Thymus (tissue), 11 donors: ENCODE measurements around the gene RNF26. TPM values are rescaled to one million over a fixed set of nuclear protein-coding genes. Genes with fewer than 3 reads are reported as not detected.
A peak's percentile ranks its signal among the peaks of the same experiment; 100 is the strongest.

ENCODE experiments used
- DNase-seq, 9 donors: peaks; one replicate each; pipeline ENCODE4 v3.0.0-alpha.2; 2013; ENCODE audit warnings: low spot score in 9 of 9, low read depth in 6 of 9, missing footprints in 1 of 9
- H3K27ac ChIP-seq, 2 donors: one replicate each; pipeline ENCODE4 v1.5.1; 2013; ENCODE audit warnings: control low read depth in 1 of 2, low read depth in 1 of 2, low read length in 1 of 2, mild to moderate bottlenecking in 1 of 2, moderate library complexity in 1 of 2
- H3K27me3 ChIP-seq, 2 donors: one replicate each; pipeline ENCODE4 v1.5.1; 2013; ENCODE audit warnings: low read length in 1 of 2; ENCODE audit not compliant: control insufficient read depth in 2 of 2, insufficient read depth in 1 of 2
- H3K36me3 ChIP-seq, 2 donors: one replicate each; pipeline ENCODE4 v1.5.1; 2013; ENCODE audit warnings: low read length in 1 of 2, mild to moderate bottlenecking in 1 of 2, moderate library complexity in 1 of 2; ENCODE audit not compliant: control insufficient read depth in 2 of 2, insufficient read depth in 2 of 2
- H3K4me1 ChIP-seq, 2 donors: one replicate each; pipeline ENCODE4 v1.5.1; 2013; ENCODE audit warnings: low read length in 2 of 2; ENCODE audit not compliant: control insufficient read depth in 2 of 2, insufficient read depth in 2 of 2
- H3K4me3 ChIP-seq, 2 donors: one replicate each; pipeline ENCODE4 v1.5.1; 2013; ENCODE audit warnings: low read length in 2 of 2, control low read depth in 1 of 2, mild to moderate bottlenecking in 1 of 2
- H3K9me3 ChIP-seq, 2 donors: one replicate each; pipeline ENCODE4 v1.5.1; 2013; ENCODE audit warnings: low read length in 1 of 2, mild to moderate bottlenecking in 1 of 2; ENCODE audit not compliant: control insufficient read depth in 2 of 2, insufficient read depth in 1 of 2
- WGBS: extraction: QIAGEN DNeasy Blood & Tissue Kit; methylation state at CpG from one replicate; pipeline ENCODE4 v1.1.7; 2013; 5-methylcytosine and 5-hydroxymethylcytosine counted together
- polyA plus RNA-seq: library from polyadenylated mRNA; stranded (reverse); fragments of 200-250 nt; gene quantifications from one replicate; pipeline ENCODE4 v1.2.3, GENCODE V29; 2013
- total RNA-seq: library from RNA; stranded (reverse); fragments of 120-200 nt; gene quantifications from one replicate; pipeline ENCODE4 v1.2.4, GENCODE V29; 2013
- donor health status: healthy.

Gene RNF26
- total and polyA plus RNA-seq, 2 donors, result 2.7 to 9.0 TPM

- no peak for DNase-seq
- H3K9me3 ChIP-seq, result peaks cover 2 to 9% of the 10 kb centered on the region in 2 donors
- 94% methylated on average over 7 of the region's 7 CpGs for WGBS
Measured at GRCh38 chr11:119343726-119344125, 9.4 kb downstream of the RNF26 start.

GRCh38 chr11:119344291-119345010, 10.1 kb downstream of the RNF26 start:
- DNase-seq, result no peak
- 94% methylated on average over 14 of the region's 14 CpGs for WGBS
- no peak overlapping the region for H3K4me3 ChIP-seq
- no peak overlapping the region for H3K27ac ChIP-seq
- peaks cover 44 to 81% of the 10 kb centered on the region in 2 donors for H3K27me3 ChIP-seq
- H3K4me1 ChIP-seq, result peaks cover 4 to 17% of the 10 kb centered on the region in 2 donors
- H3K36me3 ChIP-seq, result no peaks in the 10 kb centered on the region
- peaks cover 2 to 6% of the 10 kb centered on the region in 2 donors for H3K9me3 ChIP-seq

More at GRCh38 chr11:119343726-119344125, 9.4 kb downstream of the RNF26 start:
- Histone ChIP-seq H3K4me3 (no peak overlapping the region), H3K27ac (no peak overlapping the region), H3K36me3 (no peaks in the 10 kb centered on the region), H3K27me3 (peaks cover 52 to 88% of the 10 kb centered on the region in 2 donors), H3K4me1 (peaks cover 4 to 19% of the 10 kb centered on the region in 2 donors)

DNA sequence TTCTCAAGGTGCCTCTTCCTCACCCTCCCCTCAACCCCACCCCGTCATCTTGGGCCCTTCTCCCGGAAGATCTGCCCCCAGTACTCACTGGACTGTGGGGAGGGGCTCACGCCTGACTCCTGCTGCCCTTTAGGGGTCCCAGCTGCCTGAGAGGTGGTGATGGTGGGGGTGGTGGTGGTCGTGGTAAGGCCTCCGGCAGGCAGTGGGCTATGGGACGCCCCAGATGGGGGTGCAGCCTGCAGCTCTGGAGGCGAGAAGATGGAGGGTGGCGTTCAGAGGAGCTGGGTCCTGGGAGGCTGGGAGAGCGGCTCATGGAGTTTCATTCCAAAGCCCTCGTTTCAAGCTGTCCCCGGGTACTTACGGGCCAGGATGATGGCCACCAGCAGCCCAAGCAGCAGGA, 11.4 kb downstream of the RNF26 start:
- Histone ChIP-seq H3K4me3 (no peak overlapping the region), H3K4me1 (peaks cover 0 to 11% of the 10 kb centered on the region in 2 donors), H3K27ac (no peak overlapping the region), H3K36me3 (no peaks in the 10 kb centered on the region), H3K27me3 (peaks cover 32 to 74% of the 10 kb centered on the region in 2 donors), H3K9me3 (peaks cover 2 to 5% of the 10 kb centered on the region in 2 donors)
- 92% methylated on average over 12 of the region's 12 CpGs for WGBS
- no peak for DNase-seq

DNA sequence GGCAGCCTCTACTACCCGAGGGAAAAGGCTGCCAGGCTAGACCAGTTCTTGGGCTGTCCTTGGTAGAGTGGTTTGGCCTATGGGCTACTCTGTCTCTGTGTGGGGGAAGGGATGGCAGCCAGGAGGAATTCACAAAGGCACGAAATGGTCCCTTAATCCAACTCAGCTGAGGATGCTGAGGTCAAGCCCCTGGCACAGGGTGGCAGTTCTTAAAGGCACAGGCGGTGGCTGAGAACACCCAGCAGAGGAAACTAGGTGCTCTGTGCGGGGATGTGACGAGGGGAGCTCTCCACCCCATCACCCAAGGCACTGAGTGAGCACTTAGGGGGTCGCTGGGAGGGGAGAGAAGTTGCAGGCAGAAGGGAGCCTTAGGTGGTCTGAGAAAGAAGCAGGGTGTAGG, 12.3 kb downstream of the RNF26 start, which contains the start of gene MFRP:
TSS of gene MFRP (minus strand) at position 101 of the 400 bp plus-strand sequence. CDS start 192 bp downstream, outside the sequence.
- 85% methylated on average over 6 of the region's 6 CpGs for WGBS
- no peak for DNase-seq
- peak within 1 kb of the TSS in 1 of 2 donors; percentile 11 for H3K27ac ChIP-seq
- H3K4me1 ChIP-seq, result peaks cover 0 to 2% of the 10 kb centered on the region in 2 donors
- peaks cover 0 to 2% of the 10 kb centered on the region in 2 donors for H3K9me3 ChIP-seq
- no peaks in the 10 kb centered on the region for H3K36me3 ChIP-seq
- H3K4me3 ChIP-seq, result no peak within 1 kb of the TSS
- peaks cover 23 to 67% of the 10 kb centered on the region in 2 donors for H3K27me3 ChIP-seq

DNA sequence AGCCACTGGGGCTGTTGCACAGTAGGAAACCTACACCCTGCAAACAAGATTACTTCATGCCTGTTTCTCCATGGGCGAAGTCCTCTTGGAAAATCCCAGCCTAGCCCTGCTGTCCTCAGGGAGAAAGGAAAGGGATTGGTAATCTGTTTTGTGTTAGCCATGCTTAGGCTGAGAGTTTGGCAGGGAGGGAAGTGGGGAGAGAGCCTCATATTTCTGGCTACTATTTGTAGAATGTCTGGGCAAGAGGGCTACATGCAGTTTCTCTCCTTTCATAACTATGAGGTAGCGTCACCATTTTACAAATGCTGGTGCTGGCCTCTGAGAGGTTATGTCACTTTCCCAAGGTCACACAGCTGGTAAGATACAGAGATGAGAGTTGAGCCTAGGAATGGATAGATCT, 12.9 kb downstream of the RNF26 start:
- no peak for DNase-seq
- H3K4me3 ChIP-seq, result no peak overlapping the region
- 96% methylated on average over 2 of the region's 2 CpGs for WGBS
- H3K36me3 ChIP-seq, result no peaks in the 10 kb centered on the region
- H3K4me1 ChIP-seq, result no peaks in the 10 kb centered on the region
- H3K27me3 ChIP-seq, result peaks cover 16 to 64% of the 10 kb centered on the region in 2 donors
- H3K9me3 ChIP-seq, result no peaks in the 10 kb centered on the region
- peak overlapping the region in 1 of 2 donors; percentile 11 for H3K27ac ChIP-seq

- H3K27me3 ChIP-seq, result peaks cover 8 to 60% of the 10 kb centered on the region in 2 donors
- no peaks in the 10 kb centered on the region for H3K9me3 ChIP-seq
- WGBS, result 88% methylated on average over 16 of the region's 16 CpGs
- no peak overlapping the region for H3K27ac ChIP-seq
- DNase-seq, result no peak
- no peaks in the 10 kb centered on the region for H3K36me3 ChIP-seq
- no peak overlapping the region for H3K4me3 ChIP-seq
- H3K4me1 ChIP-seq, result no peaks in the 10 kb centered on the region
Measured at GRCh38 chr11:119347940-119348605, 13.7 kb downstream of the RNF26 start.

DNA sequence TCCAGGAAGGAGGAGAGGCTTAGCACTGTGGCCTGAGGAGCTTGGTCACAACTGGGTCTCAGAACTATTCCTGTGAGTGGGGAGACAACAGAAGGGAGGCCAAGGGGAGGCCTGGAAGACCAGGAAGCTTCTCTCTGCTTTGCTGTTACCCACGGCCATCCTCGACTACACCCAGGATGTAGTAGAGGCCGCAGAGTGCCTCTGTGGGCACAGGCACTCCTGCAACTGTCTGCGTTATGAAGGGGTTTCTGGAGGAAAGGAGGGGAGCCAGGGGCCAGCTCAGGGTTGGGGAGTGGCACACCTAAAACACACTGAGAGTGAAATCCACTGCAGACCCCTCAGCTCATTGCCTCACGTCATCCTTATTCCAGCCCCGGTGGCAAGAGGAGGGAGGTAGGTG, 16.0 kb downstream of the RNF26 start:
- no peak for DNase-seq
- no peaks in the 10 kb centered on the region for H3K4me1 ChIP-seq
- H3K27ac ChIP-seq, result no peak overlapping the region
- WGBS, result 68% methylated on average over 6 of the region's 6 CpGs
- no peaks in the 10 kb centered on the region for H3K9me3 ChIP-seq
- peaks cover 0 to 50% of the 10 kb centered on the region in 2 donors for H3K27me3 ChIP-seq
- no peak overlapping the region for H3K4me3 ChIP-seq
- H3K36me3 ChIP-seq, result no peaks in the 10 kb centered on the region

DNA sequence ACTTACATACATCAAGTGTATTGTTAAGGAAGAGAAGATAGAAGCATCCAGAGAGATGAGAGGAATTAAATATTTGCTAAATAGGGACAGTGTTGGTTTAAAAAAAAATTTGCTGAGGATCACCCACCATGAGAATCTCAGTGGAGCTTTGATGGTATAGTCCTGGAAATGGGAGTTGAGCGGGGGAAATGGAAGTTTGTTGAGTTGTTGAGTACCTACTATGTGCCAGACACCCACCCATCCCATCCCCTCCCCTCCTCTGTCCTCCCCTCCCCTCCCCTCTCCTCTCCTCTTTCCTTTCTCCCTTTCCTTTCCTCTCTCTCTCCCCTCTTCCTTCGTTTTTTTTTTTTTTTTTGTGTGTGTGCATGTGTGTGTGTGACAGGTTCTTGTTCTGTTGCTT, 16.9 kb downstream of the RNF26 start:
- WGBS, result 50% methylated on average over 2 of the region's 2 CpGs
- peaks cover 2 to 51% of the 10 kb centered on the region in 2 donors for H3K27me3 ChIP-seq
- DNase-seq, result no peak

DNA sequence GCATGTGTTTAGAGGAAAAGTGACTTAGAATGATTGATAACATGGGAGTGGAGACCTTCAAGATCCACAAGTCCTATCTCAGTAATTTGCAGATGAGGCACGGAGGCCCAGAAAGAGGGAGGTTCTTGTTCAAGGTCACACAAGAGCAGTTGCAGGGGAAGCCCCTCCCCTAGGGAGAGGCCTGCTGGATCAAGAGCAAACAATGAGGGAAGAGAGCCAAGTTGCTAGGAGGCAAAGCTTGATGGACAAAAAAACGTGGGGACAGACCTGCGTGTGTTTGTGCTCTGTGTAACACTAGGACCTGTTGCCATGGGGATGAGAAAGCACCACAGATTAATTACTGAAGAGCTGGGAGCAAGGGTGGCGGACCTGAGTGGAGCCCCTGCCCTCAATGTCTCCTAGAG, 18.5 kb downstream of the RNF26 start:
- Histone ChIP-seq H3K9me3 (no peaks in the 10 kb centered on the region), H3K36me3 (no peaks in the 10 kb centered on the region), H3K27me3 (peaks cover 2 to 54% of the 10 kb centered on the region in 2 donors), H3K4me1 (peaks cover 0 to 9% of the 10 kb centered on the region in 2 donors), H3K4me3 (no peak overlapping the region), H3K27ac (no peak overlapping the region)
- no peak for DNase-seq
- 81% methylated on average over 4 of the region's 4 CpGs for WGBS

More for the DNA sequence above, 16.9 kb downstream of the RNF26 start:
- peaks cover 0 to 4% of the 10 kb centered on the region in 2 donors for H3K4me1 ChIP-seq
- H3K36me3 ChIP-seq, result no peaks in the 10 kb centered on the region
- no peak overlapping the region for H3K27ac ChIP-seq
- H3K4me3 ChIP-seq, result no peak overlapping the region
- H3K9me3 ChIP-seq, result no peaks in the 10 kb centered on the region
